GM19351 (cell line): ENCODE data around the gene HTRA2.

Experiments used
- ATAC-seq: cut with Tn5 transposase; IDR thresholded peaks from one replicate; pipeline ENCODE4 v1.9.1; 2021; ENCODE audit warnings: mild to moderate bottlenecking, moderate library complexity; ENCODE audit not compliant: unreplicated experiment

The HTRA2 gene

GRCh38 chr2:74538881-74539339, 9.2 kb downstream of the HTRA2 start:
- ATAC-seq, result no peak

GRCh38 chr2:74540291-74540690, 10.6 kb downstream of the HTRA2 start:
- no peak for ATAC-seq

GRCh38 chr2:74542978-74543377, 13.2 kb downstream of the HTRA2 start:
- ATAC-seq, result no peak

- no peak for ATAC-seq
Observed at GRCh38 chr2:74544634-74545033, 14.9 kb downstream of the HTRA2 start.

DNA sequence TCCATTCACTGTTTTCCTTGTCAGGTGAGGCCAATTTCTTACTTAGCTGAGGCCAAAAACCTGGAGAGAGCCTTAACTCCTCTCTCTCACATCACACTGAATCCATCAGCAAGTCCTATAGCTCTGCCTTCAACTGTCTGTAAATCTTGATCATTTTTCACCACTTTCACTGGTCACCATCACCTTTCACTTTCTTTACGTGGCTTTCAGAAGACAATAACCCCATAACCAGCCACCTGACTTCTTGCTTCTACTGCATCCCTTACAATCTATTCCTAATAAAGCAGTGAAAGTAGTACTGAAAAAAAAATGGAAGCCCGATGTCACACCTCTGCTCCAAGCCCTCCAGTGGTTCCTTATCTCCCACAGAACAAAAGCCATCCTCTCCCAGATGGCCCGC, 16.3 kb downstream of the HTRA2 start:
- no peak for ATAC-seq

GRCh38 chr2:74548285-74548899, 18.7 kb downstream of the HTRA2 start:
- ATAC-seq, result no peak

DNA sequence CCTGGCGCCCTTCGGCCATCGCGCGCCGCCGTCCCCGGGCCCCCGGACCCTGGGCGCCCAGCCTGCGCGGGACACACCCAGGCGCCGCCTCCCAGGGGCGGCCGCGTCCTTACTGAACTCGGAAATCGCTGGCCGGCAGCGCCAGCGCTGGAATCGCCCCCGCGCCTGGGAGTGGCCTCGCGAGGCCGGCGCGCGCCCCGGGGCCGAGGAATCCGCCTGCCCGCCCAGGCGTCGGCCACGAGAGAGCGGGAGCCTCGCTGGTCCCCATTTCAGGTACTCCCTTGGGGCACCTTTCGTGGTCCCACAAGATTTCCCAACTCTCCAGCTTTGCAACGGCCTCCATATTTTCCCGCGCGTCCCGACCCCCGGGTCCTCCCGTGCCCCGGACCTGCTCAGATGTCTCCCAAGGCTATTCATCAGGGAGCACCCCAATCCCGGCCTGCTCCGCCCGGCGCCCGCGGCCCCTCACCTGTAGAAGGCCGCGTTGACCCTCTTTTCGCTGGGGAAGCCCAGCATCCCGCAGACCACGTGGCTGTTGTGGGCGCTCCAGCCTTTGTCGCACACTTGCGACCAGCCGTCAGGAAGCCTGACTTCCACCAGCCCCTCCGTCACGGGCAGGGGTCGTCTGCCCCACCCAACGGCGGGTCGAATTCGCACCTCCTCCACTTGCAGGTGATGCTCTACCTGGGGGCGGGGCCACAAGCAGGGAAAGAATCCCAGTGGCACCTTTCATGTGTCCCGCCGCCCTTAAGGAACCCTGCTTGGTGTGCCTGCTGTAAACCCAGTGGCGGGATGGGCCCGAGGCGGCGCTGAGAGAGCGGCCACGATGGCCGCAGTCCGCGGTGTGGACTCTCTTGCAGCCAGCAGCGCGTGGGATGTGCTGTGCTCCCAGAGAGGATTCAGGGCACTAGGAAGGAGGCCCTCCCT, 19.4 kb downstream of the HTRA2 start:
- ATAC-seq, result peak; percentile 38

- ATAC-seq, result no peak
Observed at GRCh38 chr2:74550231-74550630, 20.5 kb downstream of the HTRA2 start.

- no peak for ATAC-seq
Observed at GRCh38 chr2:74551530-74551929, 21.8 kb downstream of the HTRA2 start.

DNA sequence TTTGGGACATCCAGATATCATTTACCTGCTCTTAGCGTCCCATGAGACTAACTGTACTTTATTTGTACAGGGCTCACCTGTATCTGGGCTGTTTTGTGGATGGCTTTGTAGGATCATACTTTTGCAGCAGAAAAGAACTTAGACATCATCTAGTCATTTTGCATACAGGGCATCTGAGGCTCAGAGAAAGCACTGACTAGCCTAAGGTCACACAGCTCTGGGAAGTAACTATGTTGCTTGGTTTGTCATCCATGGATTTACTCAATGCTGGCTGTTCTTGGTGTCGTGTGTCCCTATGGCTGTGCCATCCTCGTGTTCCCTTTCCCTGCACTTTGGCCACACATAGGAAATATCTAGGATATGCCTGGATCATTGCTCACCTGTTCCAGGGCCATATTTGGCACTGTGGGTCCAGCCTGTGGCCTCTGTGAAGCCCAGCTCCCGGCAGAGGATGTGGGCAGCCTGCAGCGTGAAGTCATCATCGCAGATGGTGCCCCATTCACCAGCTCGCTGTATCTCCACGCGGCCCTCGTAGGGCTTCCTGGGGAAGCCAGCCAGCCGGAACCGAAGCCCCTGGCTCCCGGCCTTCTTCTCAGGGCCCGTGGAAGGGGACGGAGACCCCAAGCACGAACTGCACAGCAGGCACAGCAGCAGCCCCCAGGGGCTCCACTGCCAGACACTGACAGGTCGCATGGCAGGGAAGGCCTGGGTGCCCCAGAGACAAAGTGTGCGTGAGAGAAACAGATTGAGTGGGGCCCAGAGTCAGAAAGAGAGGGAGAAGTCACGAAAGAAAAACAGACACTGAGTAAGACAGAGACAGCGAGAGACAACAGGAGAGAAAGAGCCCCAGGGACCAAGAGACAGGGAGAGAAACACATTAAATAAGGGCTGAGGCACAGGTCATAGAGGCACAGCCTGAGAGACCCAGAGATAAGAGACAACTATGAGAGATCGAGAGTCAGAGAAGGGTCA, 22.5 kb downstream of the HTRA2 start:
- ATAC-seq, result peak; percentile 12

GRCh38 chr2:74552914-74553811, 23.4 kb downstream of the HTRA2 start:
- no peak for ATAC-seq

DNA sequence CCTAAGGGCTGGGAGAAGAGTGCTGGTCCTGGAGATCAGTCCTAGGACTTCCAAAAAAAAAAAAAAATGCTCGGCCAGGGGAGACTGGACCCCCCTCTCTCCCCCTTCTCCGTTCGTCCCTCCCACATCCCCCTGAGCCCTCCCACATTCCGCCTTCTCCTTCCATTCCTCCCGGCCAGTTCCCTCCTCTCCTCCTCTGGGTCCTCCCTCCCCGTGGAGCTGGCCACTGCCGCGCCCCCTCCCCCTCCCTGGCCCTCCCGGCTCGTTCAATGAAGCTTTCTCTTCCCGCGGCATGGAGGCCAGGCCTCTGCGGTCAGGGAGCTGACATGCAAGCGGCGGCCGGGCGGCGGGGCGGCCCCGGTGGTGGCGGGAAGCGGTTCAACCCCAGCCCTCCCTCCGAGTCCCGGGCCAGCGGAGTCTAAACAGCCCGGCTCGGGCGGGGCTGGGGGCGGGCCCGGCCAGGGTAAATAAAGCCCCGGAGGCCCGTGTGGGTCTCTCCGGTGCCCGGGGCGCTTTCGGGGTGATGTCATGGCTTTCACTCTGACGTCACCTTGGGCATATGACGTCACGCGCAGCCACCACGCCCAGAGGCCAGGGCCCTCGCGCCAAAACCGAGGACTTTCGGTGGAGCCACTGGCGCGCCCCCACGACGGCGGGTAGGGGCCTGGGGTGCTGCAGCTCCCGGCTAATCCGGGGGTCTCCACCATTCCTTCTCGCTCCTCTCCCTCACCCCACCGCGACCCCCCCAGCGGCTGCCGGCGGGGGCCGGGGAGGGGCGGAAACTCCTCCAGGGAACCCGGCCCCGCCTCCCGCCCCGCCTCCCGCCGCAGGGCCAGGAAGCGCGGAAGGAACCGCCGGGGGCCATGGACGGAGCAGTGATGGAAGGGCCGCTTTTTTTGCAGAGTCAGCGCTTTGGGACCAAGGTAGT, 24.4 kb downstream of the HTRA2 start, which contains the start of the genes DOK1 and LOXL3:
DOK1 (plus strand) TSS at position 829 of the 928 bp plus-strand sequence; CDS start at position 864, 35 bp downstream.
LOXL3 (minus strand) TSS at position 51 of the 928 bp plus-strand sequence. CDS start 1,308 bp downstream, outside the sequence.
- ATAC-seq, result peak; percentile 41

GRCh38 chr2:74554820-74555531, 25.2 kb downstream of the HTRA2 start:
- peak; percentile 48 for ATAC-seq

DNA sequence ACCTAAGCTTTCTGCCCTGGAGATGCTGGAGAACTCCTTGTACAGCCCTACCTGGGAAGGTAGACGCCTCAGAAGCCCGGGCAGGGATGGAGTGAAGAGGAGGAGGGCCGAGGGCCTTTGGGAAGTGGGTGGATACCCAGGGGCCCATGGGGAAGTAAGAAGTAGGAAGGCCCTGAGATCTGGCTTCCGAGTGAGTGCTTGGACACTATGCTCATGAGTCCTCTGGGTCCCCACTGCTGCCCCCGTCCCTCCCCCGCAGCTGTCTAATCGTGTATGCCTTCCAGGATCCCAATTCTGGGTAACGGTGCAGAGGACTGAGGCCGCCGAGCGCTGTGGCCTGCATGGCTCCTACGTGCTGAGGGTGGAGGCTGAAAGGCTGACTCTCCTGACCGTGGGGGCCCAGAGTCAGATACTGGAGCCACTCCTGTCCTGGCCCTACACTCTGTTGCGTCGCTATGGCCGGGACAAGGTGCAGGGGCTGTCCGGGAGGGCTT, 25.9 kb downstream of the HTRA2 start:
- no peak for ATAC-seq

DNA sequence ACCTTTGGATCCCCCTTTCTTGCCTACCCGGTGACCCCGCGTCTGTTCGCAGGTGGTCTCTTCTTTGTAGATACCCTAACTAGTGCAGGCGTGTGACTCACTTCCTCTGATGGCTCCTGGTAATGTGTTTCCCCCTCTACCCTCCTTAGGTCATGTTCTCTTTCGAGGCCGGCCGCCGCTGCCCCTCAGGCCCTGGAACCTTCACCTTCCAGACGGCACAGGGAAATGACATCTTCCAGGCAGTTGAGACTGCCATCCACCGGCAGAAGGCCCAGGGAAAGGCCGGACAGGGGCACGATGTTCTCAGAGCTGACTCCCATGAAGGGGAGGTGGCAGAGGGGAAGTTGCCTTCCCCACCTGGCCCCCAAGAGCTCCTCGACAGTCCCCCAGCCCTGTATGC, 26.4 kb downstream of the HTRA2 start:
- no peak for ATAC-seq

DNA sequence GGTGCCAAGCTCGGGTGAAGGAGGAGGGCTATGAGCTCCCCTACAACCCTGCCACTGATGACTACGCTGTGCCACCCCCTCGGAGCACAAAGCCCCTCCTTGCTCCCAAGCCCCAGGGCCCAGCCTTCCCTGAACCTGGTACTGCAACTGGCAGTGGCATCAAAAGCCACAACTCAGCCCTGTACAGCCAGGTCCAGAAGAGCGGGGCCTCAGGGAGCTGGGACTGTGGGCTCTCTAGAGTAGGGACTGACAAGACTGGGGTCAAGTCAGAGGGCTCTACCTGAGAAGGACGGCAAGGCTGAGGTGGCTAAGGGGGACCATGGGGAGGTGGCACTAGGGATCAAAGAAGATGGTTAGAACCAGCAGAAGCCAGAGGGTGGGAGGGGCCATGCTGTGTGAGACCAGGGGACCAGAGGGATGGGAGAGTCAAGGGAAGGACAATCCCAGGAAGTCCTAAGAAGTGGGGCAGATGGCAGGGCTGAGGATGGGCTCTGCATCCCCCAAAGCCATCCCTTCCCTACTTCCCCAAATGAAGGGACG, 27.2 kb downstream of the HTRA2 start:
- ATAC-seq, result no peak
